RWPE1 (cell line): ENCODE results near the gene FLNC.

Experiments used
- CTCF ChIA-PET: fragments of 350-600 bp; sonication (Branson Sonifier 250); formaldehyde crosslinking; extraction: SDS; loops from one replicate; lab custom pipeline; 2021; lab: Yijun Ruan, JAX
- POLR2A ChIA-PET: fragments of 400-600 bp; formaldehyde crosslinking; extraction: SDS; loops from one replicate; lab custom pipeline; 2020; ENCODE audit warnings: antibody characterized with exemption; ENCODE audit not compliant: low non-redundant PET; lab: Yijun Ruan, JAX
- DNase-seq: peaks from one replicate; pipeline ENCODE4 v3.0.0; 2012; ENCODE audit warnings: low spot score
- H3K27ac ChIP-seq: fragments of 450-650 bp; 2 replicates; pipeline ENCODE4 v1.5.1; 2017
- TF ChIP-seq, protein P1 (sequence below): fragments of 450-650 bp; conservative IDR thresholded peaks from 2 replicates; pipeline ENCODE4 v1.5.1; 2017; ENCODE audit warnings: low read depth, mild to moderate bottlenecking

Gene FLNC

DNA sequence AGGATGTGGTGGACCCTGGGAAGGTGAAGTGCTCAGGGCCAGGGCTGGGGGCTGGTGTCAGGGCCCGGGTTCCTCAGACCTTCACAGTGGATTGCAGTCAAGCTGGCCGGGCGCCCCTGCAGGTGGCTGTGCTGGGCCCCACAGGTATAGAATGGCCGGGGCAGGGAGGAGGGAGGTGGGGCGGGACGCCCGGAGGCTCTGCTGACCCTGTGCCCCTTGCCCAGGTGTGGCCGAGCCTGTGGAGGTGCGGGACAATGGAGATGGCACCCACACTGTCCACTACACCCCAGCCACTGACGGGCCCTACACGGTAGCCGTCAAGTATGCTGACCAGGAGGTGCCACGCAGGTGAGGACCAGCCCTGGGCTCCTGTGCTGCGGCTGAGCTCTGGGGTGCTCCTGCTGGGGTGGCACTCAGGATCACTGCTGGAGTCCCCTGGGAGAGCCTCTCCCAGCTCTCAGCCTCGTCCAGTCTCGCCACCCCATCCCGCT is 17.6 kb downstream of the FLNC start:
- no peak overlapping the region for H3K27ac ChIP-seq
- TF ChIP-seq, protein P1, sequence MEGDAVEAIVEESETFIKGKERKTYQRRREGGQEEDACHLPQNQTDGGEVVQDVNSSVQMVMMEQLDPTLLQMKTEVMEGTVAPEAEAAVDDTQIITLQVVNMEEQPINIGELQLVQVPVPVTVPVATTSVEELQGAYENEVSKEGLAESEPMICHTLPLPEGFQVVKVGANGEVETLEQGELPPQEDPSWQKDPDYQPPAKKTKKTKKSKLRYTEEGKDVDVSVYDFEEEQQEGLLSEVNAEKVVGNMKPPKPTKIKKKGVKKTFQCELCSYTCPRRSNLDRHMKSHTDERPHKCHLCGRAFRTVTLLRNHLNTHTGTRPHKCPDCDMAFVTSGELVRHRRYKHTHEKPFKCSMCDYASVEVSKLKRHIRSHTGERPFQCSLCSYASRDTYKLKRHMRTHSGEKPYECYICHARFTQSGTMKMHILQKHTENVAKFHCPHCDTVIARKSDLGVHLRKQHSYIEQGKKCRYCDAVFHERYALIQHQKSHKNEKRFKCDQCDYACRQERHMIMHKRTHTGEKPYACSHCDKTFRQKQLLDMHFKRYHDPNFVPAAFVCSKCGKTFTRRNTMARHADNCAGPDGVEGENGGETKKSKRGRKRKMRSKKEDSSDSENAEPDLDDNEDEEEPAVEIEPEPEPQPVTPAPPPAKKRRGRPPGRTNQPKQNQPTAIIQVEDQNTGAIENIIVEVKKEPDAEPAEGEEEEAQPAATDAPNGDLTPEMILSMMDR: no peak
- no peak for DNase-seq
- POLR2A ChIA-PET: no interaction called here
- CTCF ChIA-PET: no interaction called here

DNA sequence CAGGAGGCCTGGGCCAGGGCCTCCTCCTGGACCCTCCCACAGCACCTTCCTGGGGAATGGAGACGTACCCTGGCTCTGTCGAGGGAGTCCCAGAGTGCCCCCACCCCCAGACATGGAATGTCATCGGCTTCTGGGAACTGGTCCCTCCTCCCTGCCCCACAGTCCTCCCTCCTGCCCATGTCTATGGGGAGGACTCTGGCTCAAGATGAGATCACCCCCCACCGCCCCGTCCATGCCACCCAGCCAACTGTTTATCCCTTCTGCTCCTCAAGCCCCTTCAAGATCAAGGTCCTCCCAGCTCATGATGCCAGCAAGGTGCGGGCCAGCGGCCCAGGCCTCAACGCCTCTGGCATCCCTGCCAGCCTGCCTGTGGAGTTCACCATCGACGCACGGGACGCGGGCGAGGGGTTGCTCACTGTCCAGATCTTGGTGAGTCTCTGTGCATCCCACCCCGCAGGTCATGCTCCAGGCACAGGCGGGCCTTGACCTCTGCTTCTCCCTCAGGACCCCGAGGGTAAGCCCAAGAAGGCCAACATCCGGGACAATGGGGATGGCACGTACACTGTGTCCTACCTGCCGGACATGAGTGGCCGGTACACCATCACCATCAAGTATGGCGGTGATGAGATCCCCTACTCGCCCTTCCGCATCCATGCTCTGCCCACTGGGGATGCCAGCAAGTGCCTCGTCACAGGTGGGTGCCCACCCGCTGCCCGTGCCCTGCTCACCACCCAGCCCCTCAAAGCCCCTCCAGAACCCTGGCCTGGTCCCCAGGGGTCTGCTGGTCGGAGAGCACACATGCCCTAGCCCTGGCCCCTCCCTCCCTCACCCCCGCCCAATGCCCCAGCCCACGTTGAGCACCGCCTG is 18.3 kb downstream of the FLNC start:
- CTCF ChIA-PET: no interaction called here
- POLR2A ChIA-PET: no interaction called here

DNA sequence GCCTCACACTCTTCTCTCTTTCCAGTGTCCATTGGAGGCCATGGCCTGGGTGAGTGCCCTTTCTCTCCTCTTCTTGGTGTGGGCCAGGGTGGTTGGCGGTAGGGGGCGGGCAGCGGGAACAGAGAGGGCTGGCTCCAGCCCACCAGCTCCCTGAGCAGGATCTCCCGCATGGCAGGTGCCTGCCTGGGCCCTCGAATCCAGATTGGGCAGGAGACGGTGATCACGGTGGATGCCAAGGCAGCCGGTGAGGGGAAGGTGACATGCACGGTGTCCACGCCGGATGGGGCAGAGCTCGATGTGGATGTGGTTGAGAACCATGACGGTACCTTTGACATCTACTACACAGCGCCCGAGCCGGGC is 18.9 kb downstream of the FLNC start:
- no peak for DNase-seq
- ChIA-PET POLR2A (no interaction called here), CTCF (no interaction called here)
- TF ChIP-seq, protein P1: no peak
- no peak overlapping the region for H3K27ac ChIP-seq

More for the DNA sequence above, 18.3 kb downstream of the FLNC start:
- TF ChIP-seq, protein P1: no peak
- no peak overlapping the region for H3K27ac ChIP-seq
- DNase-seq: no peak

DNA sequence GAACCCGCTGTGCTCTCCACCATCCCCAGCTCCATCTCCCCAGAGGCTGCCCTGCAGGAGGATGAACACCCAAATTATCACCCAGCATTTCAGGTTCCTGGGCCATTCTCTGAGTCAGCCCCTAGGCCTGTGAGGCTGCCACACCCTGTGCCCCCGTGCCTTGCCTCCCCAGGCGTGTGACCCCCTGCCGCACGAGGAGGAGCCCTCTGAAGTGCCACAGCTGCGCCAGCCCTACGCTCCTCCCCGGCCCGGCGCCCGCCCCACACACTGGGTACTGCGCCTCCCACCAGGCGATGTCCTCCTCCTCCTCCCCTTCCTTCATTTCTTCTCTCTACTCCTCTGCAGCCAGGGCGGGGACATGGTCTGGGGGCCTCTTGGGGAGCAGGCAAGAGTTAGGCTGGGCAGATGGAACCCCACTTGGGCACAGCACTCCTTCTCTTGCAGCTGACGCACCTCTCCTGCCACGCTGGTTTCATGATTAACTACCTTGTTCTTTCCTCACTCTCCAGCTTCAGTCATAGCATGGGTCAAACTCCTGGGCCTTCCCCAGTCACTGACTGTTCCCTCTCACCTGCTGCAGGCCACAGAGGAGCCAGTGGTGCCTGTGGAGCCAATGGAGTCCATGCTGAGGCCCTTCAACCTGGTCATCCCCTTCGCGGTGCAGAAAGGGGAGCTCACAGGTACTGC is 19.7 kb downstream of the FLNC start:
- POLR2A ChIA-PET: no interaction called here
- DNase-seq: no peak
- CTCF ChIA-PET: no interaction called here
- no peak overlapping the region for H3K27ac ChIP-seq
- TF ChIP-seq, protein P1: no peak

DNA sequence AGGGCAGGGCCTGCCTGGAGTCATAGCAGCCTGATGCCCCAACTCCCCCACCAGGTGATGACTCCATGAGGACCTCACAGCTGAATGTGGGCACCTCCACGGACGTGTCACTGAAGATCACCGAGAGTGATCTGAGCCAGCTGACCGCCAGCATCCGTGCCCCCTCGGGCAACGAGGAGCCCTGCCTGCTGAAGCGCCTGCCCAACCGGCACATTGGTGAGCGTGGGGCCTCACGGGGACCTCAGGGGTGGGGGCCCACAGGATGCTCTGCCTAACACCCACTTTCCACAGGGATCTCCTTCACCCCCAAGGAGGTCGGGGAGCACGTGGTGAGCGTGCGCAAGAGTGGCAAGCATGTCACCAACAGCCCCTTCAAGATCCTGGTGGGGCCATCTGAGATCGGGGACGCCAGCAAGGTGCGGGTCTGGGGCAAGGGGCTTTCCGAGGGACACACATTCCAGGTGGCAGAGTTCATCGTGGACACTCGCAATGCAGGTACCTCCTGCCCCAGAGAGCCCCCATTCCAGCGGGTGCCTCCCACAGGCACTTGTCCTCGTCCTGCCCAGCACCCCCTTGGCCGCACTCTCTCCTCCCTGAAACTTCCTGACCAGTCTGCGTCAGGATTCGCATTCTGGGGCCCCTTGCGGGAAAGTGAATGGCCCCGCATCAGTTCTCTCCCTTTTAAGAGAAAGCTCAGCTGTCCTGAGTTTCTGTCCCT is 22.5 kb downstream of the FLNC start:
- no peak overlapping the region for H3K27ac ChIP-seq
- TF ChIP-seq, protein P1: no peak
- POLR2A ChIA-PET: no interaction called here
- CTCF ChIA-PET: no interaction called here
- DNase-seq: no peak

DNA sequence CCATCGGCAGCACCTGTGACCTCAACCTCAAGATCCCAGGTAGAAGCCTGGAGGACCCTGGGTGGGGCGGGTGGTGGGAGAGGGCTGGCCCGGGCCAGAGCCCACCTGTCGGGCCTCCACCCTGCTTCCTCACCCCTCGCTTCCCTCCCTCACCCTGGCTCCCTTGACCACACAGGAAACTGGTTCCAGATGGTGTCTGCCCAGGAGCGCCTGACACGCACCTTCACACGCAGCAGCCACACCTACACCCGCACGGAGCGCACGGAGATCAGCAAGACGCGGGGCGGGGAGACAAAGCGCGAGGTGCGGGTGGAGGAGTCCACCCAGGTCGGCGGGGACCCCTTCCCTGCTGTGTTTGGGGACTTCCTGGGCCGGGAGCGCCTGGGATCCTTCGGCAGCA is 23.6 kb downstream of the FLNC start:
- POLR2A ChIA-PET: no interaction called here
- CTCF ChIA-PET: no interaction called here
- no peak overlapping the region for H3K27ac ChIP-seq
- no peak for DNase-seq
- TF ChIP-seq, protein P1: no peak
